H1 (cell line): Measurements from ENCODE around the gene TSPAN17.

Source experiments
- BRCA1 ChIP-seq: IDR thresholded peaks from 2 replicates; pipeline ENCODE4 v1.6.1; 2012; ENCODE audit warnings: low read depth, low read length, improper control_type of control experiment
- CTCF ChIP-seq, 3 experiments: IDR thresholded peaks; 1 replicate in 2 of 3; 2 replicates in 1 of 3; pipeline versions ENCODE4 v1.5.1 to v1.6.1; 2011; ENCODE audit warnings: low read length in 3 of 3, mild to moderate bottlenecking in 3 of 3, inconsistent platforms in 2 of 3, low read depth in 1 of 3, moderate library complexity in 1 of 3; ENCODE audit not compliant: insufficient read depth in 1 of 3; ENCODE audit errors: control extremely low read depth in 1 of 3
- EGR1 ChIP-seq: IDR thresholded peaks from 2 replicates; pipeline ENCODE4 v1.6.1; 2011; ENCODE audit warnings: low read depth, low read length, borderline replicate concordance

GRCh38 chr5:176627582-176627981, 19.7 kb upstream of the TSPAN17 start:
- TF ChIP-seq EGR1 (no peak), BRCA1 (no peak), CTCF (IDR thresholded peaks at IDR 0.05; ENCODE audit: control extremely low read depth in 1 of 3, insufficient read depth in 1 of 3, low read depth in 1 of 3, low read length in 3 of 3) (no peak)
